ENCODE data around the gene HCAR3.
"Not testable (repeated sequence)": the region's sequence is repeated elsewhere in the genome, so short reads cannot be mapped to it uniquely, and the experiment has no call there.

Gene HCAR3

GRCh38 chr12:122716658-122717057 is at the start of gene HCAR3:
Gene HCAR3 (minus strand): TSS chr12:122716811. CDS start chr12:122716737, 74 bp downstream.
- not testable (repeated sequence) for DNase-seq

- no peak for DNase-seq
Measured at GRCh38 chr12:122757568-122757967, 41.0 kb upstream of the HCAR3 start.

- DNase-seq = no peak
Measured at GRCh38 chr12:122754790-122755189, 38.2 kb upstream of the HCAR3 start.

GRCh38 chr12:122753319-122753650 is 36.7 kb upstream of the HCAR3 start:
- no peak for DNase-seq

- peak; percentile 96 for DNase-seq
Measured at GRCh38 chr12:122752464-122753318, 36.1 kb upstream of the HCAR3 start, which contains the start of gene DENR. Gene DENR (plus strand): TSS chr12:122752824. CDS start chr12:122753702, 878 bp downstream.

- not testable (repeated sequence) for DNase-seq
Measured at GRCh38 chr12:122750781-122751515, 34.3 kb upstream of the HCAR3 start.

GRCh38 chr12:122749569-122750332 is 33.1 kb upstream of the HCAR3 start:
- DNase-seq = no peak

- DNase-seq = no peak
Measured at GRCh38 chr12:122747224-122748135, 30.9 kb upstream of the HCAR3 start.

GRCh38 chr12:122743895-122744525 is 27.4 kb upstream of the HCAR3 start:
- no peak for DNase-seq

GRCh38 chr12:122740351-122740750 is 23.7 kb upstream of the HCAR3 start:
- no peak for DNase-seq

GRCh38 chr12:122738571-122738970 is 22.0 kb upstream of the HCAR3 start:
- no peak for DNase-seq

- no peak for DNase-seq
Measured at GRCh38 chr12:122732611-122733010, 16.0 kb upstream of the HCAR3 start.

- no peak for DNase-seq
Measured at GRCh38 chr12:122732170-122732569, 15.6 kb upstream of the HCAR3 start.

- no peak for DNase-seq
Measured at GRCh38 chr12:122730215-122731014, 13.8 kb upstream of the HCAR3 start, which contains the start of gene HCAR1. Gene HCAR1 (minus strand): TSS chr12:122730844. CDS start chr12:122730339, 505 bp downstream.

GRCh38 chr12:122729583-122730214 is 13.1 kb upstream of the HCAR3 start:
- no peak for DNase-seq

GRCh38 chr12:122726080-122726558 is 9.5 kb upstream of the HCAR3 start:
- no peak for DNase-seq

GRCh38 chr12:122725452-122726079 is 9.0 kb upstream of the HCAR3 start:
- no peak for DNase-seq

GRCh38 chr12:122724641-122725243 is 8.1 kb upstream of the HCAR3 start:
- DNase-seq = no peak

GRCh38 chr12:122722387-122722786 is 5.8 kb upstream of the HCAR3 start:
- no peak for DNase-seq
